Measurements from ENCODE around the gene ZNF518A. TPM values are rescaled to one million over a fixed set of nuclear protein-coding genes. Genes with fewer than 3 reads are reported as not detected.

Gene ZNF518A
- total and polyA plus RNA-seq, 9 of the 15 experiments (the other 6 are each of a cell fraction or from before 2014, with no cell fraction given), result 6.3 to 30.0 (median 17.4) TPM

DNA sequence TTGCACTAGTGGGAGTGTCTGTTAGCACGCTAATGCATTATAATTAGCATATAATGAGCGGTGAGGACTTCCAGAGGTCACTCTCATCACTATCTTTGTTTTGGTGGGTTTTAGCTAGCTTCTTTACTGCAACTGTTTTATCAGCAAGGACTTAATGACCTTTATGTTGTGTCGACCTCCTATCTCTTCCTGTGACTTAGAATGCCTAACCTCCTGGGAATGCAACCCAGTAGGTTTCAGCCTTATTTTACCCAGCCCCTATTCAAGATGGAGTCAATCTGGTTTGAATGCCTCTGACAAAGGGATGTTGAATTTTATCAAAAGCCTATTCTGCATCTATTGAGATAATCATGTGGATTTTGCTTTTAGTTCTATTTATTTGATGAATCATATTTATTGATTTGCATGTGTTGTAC, 22.5 kb upstream of the ZNF518A start (continued):
- TF ChIP-seq, protein P1, sequence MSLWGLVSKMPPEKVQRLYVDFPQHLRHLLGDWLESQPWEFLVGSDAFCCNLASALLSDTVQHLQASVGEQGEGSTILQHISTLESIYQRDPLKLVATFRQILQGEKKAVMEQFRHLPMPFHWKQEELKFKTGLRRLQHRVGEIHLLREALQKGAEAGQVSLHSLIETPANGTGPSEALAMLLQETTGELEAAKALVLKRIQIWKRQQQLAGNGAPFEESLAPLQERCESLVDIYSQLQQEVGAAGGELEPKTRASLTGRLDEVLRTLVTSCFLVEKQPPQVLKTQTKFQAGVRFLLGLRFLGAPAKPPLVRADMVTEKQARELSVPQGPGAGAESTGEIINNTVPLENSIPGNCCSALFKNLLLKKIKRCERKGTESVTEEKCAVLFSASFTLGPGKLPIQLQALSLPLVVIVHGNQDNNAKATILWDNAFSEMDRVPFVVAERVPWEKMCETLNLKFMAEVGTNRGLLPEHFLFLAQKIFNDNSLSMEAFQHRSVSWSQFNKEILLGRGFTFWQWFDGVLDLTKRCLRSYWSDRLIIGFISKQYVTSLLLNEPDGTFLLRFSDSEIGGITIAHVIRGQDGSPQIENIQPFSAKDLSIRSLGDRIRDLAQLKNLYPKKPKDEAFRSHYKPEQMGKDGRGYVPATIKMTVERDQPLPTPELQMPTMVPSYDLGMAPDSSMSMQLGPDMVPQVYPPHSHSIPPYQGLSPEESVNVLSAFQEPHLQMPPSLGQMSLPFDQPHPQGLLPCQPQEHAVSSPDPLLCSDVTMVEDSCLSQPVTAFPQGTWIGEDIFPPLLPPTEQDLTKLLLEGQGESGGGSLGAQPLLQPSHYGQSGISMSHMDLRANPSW (CRISPR knock-in tag; IDR thresholded peaks at IDR 0.05), result no peak
- TF ChIP-seq, protein P2, sequence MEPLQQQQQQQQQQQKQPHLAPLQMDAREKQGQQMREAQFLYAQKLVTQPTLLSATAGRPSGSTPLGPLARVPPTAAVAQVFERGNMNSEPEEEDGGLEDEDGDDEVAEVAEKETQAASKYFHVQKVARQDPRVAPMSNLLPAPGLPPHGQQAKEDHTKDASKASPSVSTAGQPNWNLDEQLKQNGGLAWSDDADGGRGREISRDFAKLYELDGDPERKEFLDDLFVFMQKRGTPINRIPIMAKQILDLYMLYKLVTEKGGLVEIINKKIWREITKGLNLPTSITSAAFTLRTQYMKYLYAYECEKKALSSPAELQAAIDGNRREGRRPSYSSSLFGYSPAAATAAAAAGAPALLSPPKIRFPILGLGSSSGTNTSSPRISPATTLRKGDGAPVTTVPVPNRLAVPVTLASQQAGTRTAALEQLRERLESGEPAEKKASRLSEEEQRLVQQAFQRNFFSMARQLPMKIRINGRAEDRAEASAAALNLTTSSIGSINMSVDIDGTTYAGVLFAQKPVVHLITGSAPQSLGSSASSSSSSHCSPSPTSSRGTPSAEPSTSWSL (CRISPR knock-in tag; IDR thresholded peaks at IDR 0.05; ENCODE audit: borderline replicate concordance), result no peak
- no peak for TF ChIP-seq ILK (tag; IDR thresholded peaks at IDR 0.05; ENCODE audit: borderline replicate concordance, low read depth)
- TF ChIP-seq CC2D1A (IDR thresholded peaks at IDR 0.05), result no peak
- TF ChIP-seq HMG20A (CRISPR knock-in tag; conservative IDR thresholded peaks at IDR 0.05), result no peak
- TF ChIP-seq ILF3 (IDR thresholded peaks at IDR 0.05; ENCODE audit: borderline replicate concordance), result no peak
- no peak for TF ChIP-seq TEAD4 (IDR thresholded peaks at IDR 0.05; ENCODE audit: low read length)
- TF ChIP-seq TEAD4 (CRISPR knock-in tag; IDR thresholded peaks at IDR 0.05; ENCODE audit: borderline replicate concordance), result no peak
- TF ChIP-seq CHD2 (IDR thresholded peaks at IDR 0.05; ENCODE audit: low read depth, low read length), result no peak
- TF ChIP-seq PHB2 (IDR thresholded peaks at IDR 0.05; ENCODE audit: low read depth), result no peak
- TF ChIP-seq, protein P3, sequence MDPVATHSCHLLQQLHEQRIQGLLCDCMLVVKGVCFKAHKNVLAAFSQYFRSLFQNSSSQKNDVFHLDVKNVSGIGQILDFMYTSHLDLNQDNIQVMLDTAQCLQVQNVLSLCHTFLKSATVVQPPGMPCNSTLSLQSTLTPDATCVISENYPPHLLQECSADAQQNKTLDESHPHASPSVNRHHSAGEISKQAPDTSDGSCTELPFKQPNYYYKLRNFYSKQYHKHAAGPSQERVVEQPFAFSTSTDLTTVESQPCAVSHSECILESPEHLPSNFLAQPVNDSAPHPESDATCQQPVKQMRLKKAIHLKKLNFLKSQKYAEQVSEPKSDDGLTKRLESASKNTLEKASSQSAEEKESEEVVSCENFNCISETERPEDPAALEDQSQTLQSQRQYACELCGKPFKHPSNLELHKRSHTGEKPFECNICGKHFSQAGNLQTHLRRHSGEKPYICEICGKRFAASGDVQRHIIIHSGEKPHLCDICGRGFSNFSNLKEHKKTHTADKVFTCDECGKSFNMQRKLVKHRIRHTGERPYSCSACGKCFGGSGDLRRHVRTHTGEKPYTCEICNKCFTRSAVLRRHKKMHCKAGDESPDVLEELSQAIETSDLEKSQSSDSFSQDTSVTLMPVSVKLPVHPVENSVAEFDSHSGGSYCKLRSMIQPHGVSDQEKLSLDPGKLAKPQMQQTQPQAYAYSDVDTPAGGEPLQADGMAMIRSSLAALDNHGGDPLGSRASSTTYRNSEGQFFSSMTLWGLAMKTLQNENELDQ (CRISPR knock-in tag; IDR thresholded peaks at IDR 0.05; ENCODE audit: borderline replicate concordance), result no peak
- TF ChIP-seq SOX6 (IDR thresholded peaks at IDR 0.05), result peak; percentile 53; the same call in 1 of the 2 replicates
- no peak for TF ChIP-seq KLF1 (tag; IDR thresholded peaks at IDR 0.05)
- no peak for TF ChIP-seq ZNF184 (CRISPR knock-in tag; IDR thresholded peaks at IDR 0.05)
- TF ChIP-seq, protein P4, sequence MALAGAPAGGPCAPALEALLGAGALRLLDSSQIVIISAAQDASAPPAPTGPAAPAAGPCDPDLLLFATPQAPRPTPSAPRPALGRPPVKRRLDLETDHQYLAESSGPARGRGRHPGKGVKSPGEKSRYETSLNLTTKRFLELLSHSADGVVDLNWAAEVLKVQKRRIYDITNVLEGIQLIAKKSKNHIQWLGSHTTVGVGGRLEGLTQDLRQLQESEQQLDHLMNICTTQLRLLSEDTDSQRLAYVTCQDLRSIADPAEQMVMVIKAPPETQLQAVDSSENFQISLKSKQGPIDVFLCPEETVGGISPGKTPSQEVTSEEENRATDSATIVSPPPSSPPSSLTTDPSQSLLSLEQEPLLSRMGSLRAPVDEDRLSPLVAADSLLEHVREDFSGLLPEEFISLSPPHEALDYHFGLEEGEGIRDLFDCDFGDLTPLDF (CRISPR knock-in tag; IDR thresholded peaks at IDR 0.05), result no peak
- no peak for TF ChIP-seq NR2C1 (IDR thresholded peaks at IDR 0.05)
- peak; percentile 74 for TF ChIP-seq NR2C1 (tag; IDR thresholded peaks at IDR 0.05)
- TF ChIP-seq, protein P5, sequence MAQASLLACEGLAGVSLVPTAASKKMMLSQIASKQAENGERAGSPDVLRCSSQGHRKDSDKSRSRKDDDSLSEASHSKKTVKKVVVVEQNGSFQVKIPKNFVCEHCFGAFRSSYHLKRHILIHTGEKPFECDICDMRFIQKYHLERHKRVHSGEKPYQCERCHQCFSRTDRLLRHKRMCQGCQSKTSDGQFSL (CRISPR knock-in tag; IDR thresholded peaks at IDR 0.05), result no peak
- TF ChIP-seq, protein P5 (tag; IDR thresholded peaks at IDR 0.05), result peak in 1 of 2 experiments; percentile 78; a peak in 2 of 4 replicates
- no peak for TF ChIP-seq ZNF224 (CRISPR knock-in tag; IDR thresholded peaks at IDR 0.05)
